GM19240 (cell line): ENCODE measurements around the gene CLDN4.

ENCODE experiments used
- DNase-seq: peaks from one replicate; pipeline ENCODE4 v3.0.0; 2011; ENCODE audit warnings: low spot score; ENCODE audit not compliant: insufficient read length

Gene CLDN4

GRCh38 chr7:73871163-73872011 is 40.6 kb downstream of the CLDN4 start:
- no peak for DNase-seq

GRCh38 chr7:73872056-73872908 is 41.5 kb downstream of the CLDN4 start:
- no peak for DNase-seq

- no peak for DNase-seq
Observed at GRCh38 chr7:73876361-73876760, 45.6 kb downstream of the CLDN4 start.

GRCh38 chr7:73876973-73877372 is 46.2 kb downstream of the CLDN4 start:
- DNase-seq: no peak

- no peak for DNase-seq
Observed at GRCh38 chr7:73879977-73880681, 49.3 kb downstream of the CLDN4 start.

GRCh38 chr7:73880755-73881328 is 50.0 kb downstream of the CLDN4 start:
- no peak for DNase-seq

GRCh38 chr7:73881352-73882046 is 50.7 kb downstream of the CLDN4 start:
- DNase-seq: no peak

- no peak for DNase-seq
Observed at GRCh38 chr7:73882047-73882402, 51.2 kb downstream of the CLDN4 start.
